ENCODE data around the gene PSPC1.

DNA sequence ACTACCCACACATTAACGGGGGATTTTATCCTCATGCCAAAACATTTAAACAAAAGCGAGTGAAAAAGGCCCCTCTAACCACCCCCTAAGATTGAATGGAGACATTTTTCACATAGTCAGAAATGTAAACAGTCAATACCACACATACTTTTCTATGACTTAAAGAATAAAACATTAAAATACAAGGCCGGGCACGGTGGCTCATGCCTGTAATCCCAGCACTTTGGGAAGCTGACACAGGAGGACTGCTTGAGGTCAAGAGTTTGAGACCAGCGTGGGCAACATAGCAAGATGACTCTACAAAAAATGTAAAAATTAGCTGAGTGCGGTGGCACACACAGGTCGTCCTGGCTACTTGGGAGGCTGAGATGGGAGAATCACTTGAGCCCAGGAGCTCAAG, 102.0 kb downstream of the PSPC1 start:
- TF ChIP-seq, protein P1, sequence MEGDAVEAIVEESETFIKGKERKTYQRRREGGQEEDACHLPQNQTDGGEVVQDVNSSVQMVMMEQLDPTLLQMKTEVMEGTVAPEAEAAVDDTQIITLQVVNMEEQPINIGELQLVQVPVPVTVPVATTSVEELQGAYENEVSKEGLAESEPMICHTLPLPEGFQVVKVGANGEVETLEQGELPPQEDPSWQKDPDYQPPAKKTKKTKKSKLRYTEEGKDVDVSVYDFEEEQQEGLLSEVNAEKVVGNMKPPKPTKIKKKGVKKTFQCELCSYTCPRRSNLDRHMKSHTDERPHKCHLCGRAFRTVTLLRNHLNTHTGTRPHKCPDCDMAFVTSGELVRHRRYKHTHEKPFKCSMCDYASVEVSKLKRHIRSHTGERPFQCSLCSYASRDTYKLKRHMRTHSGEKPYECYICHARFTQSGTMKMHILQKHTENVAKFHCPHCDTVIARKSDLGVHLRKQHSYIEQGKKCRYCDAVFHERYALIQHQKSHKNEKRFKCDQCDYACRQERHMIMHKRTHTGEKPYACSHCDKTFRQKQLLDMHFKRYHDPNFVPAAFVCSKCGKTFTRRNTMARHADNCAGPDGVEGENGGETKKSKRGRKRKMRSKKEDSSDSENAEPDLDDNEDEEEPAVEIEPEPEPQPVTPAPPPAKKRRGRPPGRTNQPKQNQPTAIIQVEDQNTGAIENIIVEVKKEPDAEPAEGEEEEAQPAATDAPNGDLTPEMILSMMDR (optimal IDR thresholded peaks at IDR 0.05 in 1 of 3, IDR thresholded peaks at IDR 0.05 in 1 of 3, conservative IDR thresholded peaks at IDR 0.05 in 1 of 3; ENCODE audit: extremely low read depth in 1 of 3, insufficient read depth in 2 of 3, low read length in 3 of 3) = no peak
- TF ChIP-seq EZH2 (IDR thresholded peaks at IDR 0.05; ENCODE audit: low read length) = no peak

Measured in keratinocyte (primary cell).